GM12878 (cell line): ENCODE data around the gene CDK13. TPM values are rescaled to one million over a fixed set of nuclear protein-coding genes. Genes with fewer than 3 reads are reported as not detected.

Source experiments
- ATAC-seq: fragments of 200-7000 bp; cut with Tn5 transposase; 3 replicates; pipeline ENCODE4 v1.9.1; 2020; ENCODE audit warnings: mild to moderate bottlenecking, moderate library complexity
- BruUV-seq: library from RNA; stranded (reverse); fragments of 400-500 nt; replicated peaks from 2 replicates; lab custom pipeline; 2021; lab: Mats Ljungman, UMichigan
- CTCF ChIA-PET: fragments of 300-600 bp; sonication (Branson Sonifier 250); formaldehyde crosslinking; extraction: SDS; loops from one replicate; lab custom pipeline; 2021; ENCODE audit warnings: inconsistent platforms; lab: Yijun Ruan, JAX
- POLR2A ChIA-PET: fragments of 350-600 bp; formaldehyde crosslinking; extraction: SDS; loops from one replicate; lab custom pipeline; 2021; ENCODE audit warnings: inconsistent platforms; lab: Charles Lee
- RAD21 ChIA-PET: fragments of 300-600 bp; sonication (Branson Sonifier 250); formaldehyde crosslinking; loops from one replicate; lab custom pipeline; 2023; ENCODE audit warnings: antibody characterized with exemption; ENCODE audit not compliant: unreplicated experiment; lab: Charles Lee
- SMC1A ChIA-PET: fragments of 300-600 bp; sonication (Branson Sonifier 250); formaldehyde crosslinking; loops from one replicate; lab custom pipeline; 2023; ENCODE audit not compliant: unreplicated experiment, uncharacterized antibody; lab: Charles Lee
- DNase-seq: peaks from one replicate; pipeline ENCODE4 v3.0.0-alpha.2; 2011; ENCODE audit warnings: low read depth, low spot score
- FAIRE-seq: peaks from 3 replicates; lab custom pipeline; 2011; peaks lifted over from hg19 to GRCh38; lab: Jason Lieb, UNC
- H2AFZ ChIP-seq: 2 replicates; pipeline ENCODE4 v1.6.0; 2011; ENCODE audit warnings: low read depth, low read length, control low read depth; ENCODE audit not compliant: control insufficient read depth
- H3K27ac ChIP-seq: 2 replicates; pipeline ENCODE4 v1.5.1; 2011; ENCODE audit warnings: control low read depth; ENCODE audit not compliant: control insufficient read depth, insufficient read depth
- H3K27me3 ChIP-seq, 2 experiments: replicated peaks in 1 of 2; 2 replicates each; pipeline versions ENCODE4 v1.6.0 to v1.6.1; 2011; ENCODE audit warnings: low read length in 1 of 2; ENCODE audit not compliant: control insufficient read depth in 2 of 2, insufficient read depth in 2 of 2
- H3K36me3 ChIP-seq, 2 experiments: 2 replicates each; pipeline ENCODE4 v1.5.1; 2011; ENCODE audit warnings: low read length in 1 of 2; ENCODE audit not compliant: control insufficient read depth in 2 of 2, insufficient read depth in 2 of 2
- H3K4me1 ChIP-seq: 2 replicates; pipeline ENCODE4 v1.6.1; 2011; ENCODE audit warnings: mild to moderate bottlenecking, low read length, moderate library complexity, mixed read lengths; ENCODE audit not compliant: control insufficient read depth, insufficient read depth
- H3K4me2 ChIP-seq: 2 replicates; pipeline ENCODE4 v1.6.0; 2011; ENCODE audit warnings: control low read depth; ENCODE audit not compliant: control insufficient read depth, insufficient read depth
- H3K4me3 ChIP-seq: fragments of 200-600 bp; sonication (generic); 2 replicates; pipeline ENCODE4 v1.5.1; 2016
- H3K79me2 ChIP-seq: 2 replicates; pipeline ENCODE4 v1.6.0; 2011; ENCODE audit warnings: low read length; ENCODE audit not compliant: control insufficient read depth, insufficient read depth
- H3K9ac ChIP-seq: 2 replicates; pipeline ENCODE4 v1.8.0; 2011; ENCODE audit warnings: low read length, control low read depth, mixed read lengths; ENCODE audit not compliant: control insufficient read depth, insufficient read depth
- H3K9me3 ChIP-seq: replicated peaks from 3 replicates; pipeline ENCODE4 v1.5.1; 2011; ENCODE audit warnings: mild to moderate bottlenecking, low read length; ENCODE audit not compliant: control insufficient read depth, insufficient read depth
- H4K20me1 ChIP-seq: 2 replicates; pipeline ENCODE4 v1.6.0; 2011; ENCODE audit not compliant: control insufficient read depth, insufficient read depth
- CEBPZ ChIP-seq: fragments of 150-350 bp; IDR thresholded peaks from 2 replicates; pipeline ENCODE4 v1.6.1; 2016; ENCODE audit warnings: low read depth, low read length
- CHD4 ChIP-seq: fragments of 200-600 bp; sonication (generic); IDR thresholded peaks from 2 replicates; pipeline ENCODE4 v1.6.1; 2016; ENCODE audit warnings: mild to moderate bottlenecking
- CREB1 ChIP-seq: IDR thresholded peaks from 2 replicates; pipeline ENCODE4 v1.6.1; 2012; ENCODE audit warnings: low read depth, mild to moderate bottlenecking, inconsistent platforms
- GABPA ChIP-seq: IDR thresholded peaks from 2 replicates; pipeline ENCODE4 v1.6.1; 2014; ENCODE audit warnings: antibody characterized with exemption, low read depth, mild to moderate bottlenecking, inconsistent platforms
- GATAD2B ChIP-seq: fragments of 450-650 bp; conservative IDR thresholded peaks from 2 replicates; pipeline ENCODE4 v1.6.1; 2017; ENCODE audit warnings: low read depth, mild to moderate bottlenecking, moderate library complexity
- JUNB ChIP-seq: IDR thresholded peaks from 2 replicates; pipeline ENCODE4 v1.6.1; 2016; ENCODE audit warnings: antibody characterized with exemption, mild to moderate bottlenecking
- MEF2B ChIP-seq: fragments of 450-650 bp; IDR thresholded peaks from 2 replicates; pipeline ENCODE4 v1.6.1; 2018; ENCODE audit warnings: mild to moderate bottlenecking, moderate library complexity; ENCODE audit not compliant: partially characterized antibody, poor library complexity, severe bottlenecking
- NR2F1 ChIP-seq: fragments of 450-650 bp; conservative IDR thresholded peaks from 2 replicates; pipeline ENCODE4 v1.6.1; 2017; ENCODE audit warnings: mild to moderate bottlenecking
- POU2F2 ChIP-seq: IDR thresholded peaks from 3 replicates; pipeline ENCODE4 v1.6.1; 2011; ENCODE audit warnings: low read depth, mild to moderate bottlenecking, low read length, borderline replicate concordance
- SIN3A ChIP-seq: IDR thresholded peaks from 2 replicates; pipeline ENCODE4 v1.6.1; 2012; ENCODE audit warnings: low read depth, low read length, improper control_type of control experiment
- SRF ChIP-seq, 2 experiments: IDR thresholded peaks; 2 replicates each; pipeline ENCODE4 v1.6.1; 2011; ENCODE audit warnings: low read depth in 2 of 2, low read length in 2 of 2, mild to moderate bottlenecking in 1 of 2, moderate library complexity in 1 of 2
- TBL1XR1 ChIP-seq: IDR thresholded peaks from 2 replicates; pipeline ENCODE4 v1.6.1; 2012; ENCODE audit warnings: low read depth, low read length, improper control_type of control experiment
- ZBTB4 ChIP-seq: fragments of 450-650 bp; formaldehyde crosslinking; IDR thresholded peaks from 2 replicates; pipeline ENCODE4 v1.4.0; 2022; ENCODE audit warnings: mild to moderate bottlenecking, moderate library complexity
- WGBS: methylation state at CpG from one replicate; pipeline ENCODE4 v1.1.6; 2016; ENCODE audit warnings: low lambda C conversion rate; ENCODE audit not compliant: insufficient replicate concordance, insufficient coverage; ENCODE audit errors: missing lambda C conversion rate; 5-methylcytosine and 5-hydroxymethylcytosine counted together
- in situ Hi-C: fragments of 300-500 bp; cut with MboI; formaldehyde crosslinking; loops from 9 replicates; pipeline ENCODE4 v1.14.3; 2018; ENCODE audit warnings: mixed read lengths
- intact Hi-C: fragments of 100-400 bp; cut with micrococcal nuclease; formaldehyde crosslinking; loops from one replicate; pipeline ENCODE4 v1.14.2; 2022; ENCODE audit not compliant: unreplicated experiment
- polyA plus RNA-seq, 11 experiments: library from polyadenylated mRNA; depleted of rRNA in 4 of 11; unstranded in 6 of 11; stranded (reverse) in 5 of 11; fragments of >200 nt; fragmentation: Nextera tagmentation in 4 of 11; fragmentation: Illumina TruSeq in 1 of 11; extraction: Ambion mirVana in 4 of 11; extraction: Trizol in 1 of 11; gene quantifications; 1 replicate in 1 of 11; 2 replicates in 10 of 11; pipeline versions ENCODE4 v1.2.1 to v1.2.3, GENCODE V29; 2011 to 2016; ENCODE audit warnings: inconsistent platforms in 2 of 11, missing spikeins in 2 of 11, low read depth in 1 of 11
- total RNA-seq, 4 experiments: library from RNA; depleted of rRNA in 3 of 4; stranded (reverse); fragments of >200 nt in 3 of 4; fragmentation: Illumina TruSeq in 1 of 4; extraction: Trizol in 1 of 4; gene quantifications; 2 replicates each; pipeline versions ENCODE4 v1.2.1 to v1.2.3, GENCODE V29; 2013 to 2021

The CDK13 gene
- total and polyA plus RNA-seq, 10 of the 15 experiments (the other 5 are each of a cell fraction or from before 2014, with no cell fraction given) = 10.8 to 44.4 (median 28.0) TPM

- CTCF ChIA-PET = no interaction called here
- Histone ChIP-seq H3K27ac (no peak overlapping the region), H3K4me2 (no peak overlapping the region), H3K4me1 (no peaks in the 10 kb centered on the region), H4K20me1 (no peaks in the 10 kb centered on the region), H3K27me3 (no peaks in the 10 kb centered on the region), H3K36me3 (no peaks in the 10 kb centered on the region), H3K4me3 (no peak overlapping the region), H2AFZ (no peak overlapping the region), H3K9me3 (no peaks in the 10 kb centered on the region), H3K79me2 (no peaks in the 10 kb centered on the region), H3K9ac (no peak overlapping the region)
- RAD21 ChIA-PET = no interaction called here
- intact Hi-C loops = no loop called here
- POLR2A ChIA-PET = no interaction called here
- no TSS peak for BruUV-seq
- SMC1A ChIA-PET = no interaction called here
- ATAC-seq (no peak), FAIRE-seq (no peak), DNase-seq (no peak)
- WGBS = 0% methylated on average over 3 of the region's 3 CpGs
- in situ Hi-C loops = no loop called here
- no peak for TF ChIP-seq JUNB
- TF ChIP-seq ZBTB4 (CRISPR knock-in tag) = no peak
Measured at GRCh38 chr7:39922580-39922979, 27.5 kb upstream of the CDK13 start.

GRCh38 chr7:39923091-39923490, 27.0 kb upstream of the CDK13 start:
- ChIA-PET POLR2A (no interaction called here), RAD21 (no interaction called here), SMC1A (no interaction called here), CTCF (interaction anchor here (1.0 kb wide), 1 partner anchor 27 kb away, joined by 3 read pairs; no protein-coding TSS in a partner anchor)
- Histone ChIP-seq H3K79me2 (no peaks in the 10 kb centered on the region), H3K4me3 (no peak overlapping the region), H3K27me3 (no peaks in the 10 kb centered on the region), H4K20me1 (no peaks in the 10 kb centered on the region), H3K9ac (no peak overlapping the region), H3K36me3 (no peaks in the 10 kb centered on the region), H3K27ac (no peak overlapping the region), H3K4me1 (no peaks in the 10 kb centered on the region), H3K4me2 (no peak overlapping the region), H3K9me3 (no peaks in the 10 kb centered on the region), H2AFZ (no peak overlapping the region)
- DNase-seq = no peak
- intact Hi-C loops = no loop called here
- FAIRE-seq = no peak
- no peak for ATAC-seq
- 0% methylated on average over 1 of the region's 1 CpG for WGBS
- in situ Hi-C loops = no loop called here
- BruUV-seq = no TSS peak
- TF ChIP-seq NR2F1 (no peak), CEBPZ (no peak), MEF2B (no peak), CREB1 (no peak), GABPA (no peak), TBL1XR1 (no peak), CHD4 (no peak), GATAD2B (no peak), POU2F2 (no peak), SIN3A (no peak), SRF (IDR thresholded peaks at IDR 0.05; ENCODE audit: low read depth in 2 of 2, low read length in 2 of 2) (no peak)
